Renal cortex interstitium (tissue), 3 donors: Measurements from ENCODE around the gene MRLN. TPM values are rescaled to one million over a fixed set of nuclear protein-coding genes. Genes with fewer than 3 reads are reported as not detected.

Source experiments
- polyA plus RNA-seq, 3 donors: library from polyadenylated mRNA; unstranded; fragments of 120-200 nt; gene quantifications; one replicate each; pipeline ENCODE4 v1.2.1, GENCODE V29; 2013; ENCODE audit not compliant: insufficient read length in 3 of 3

The MRLN gene
- polyA plus RNA-seq, 3 donors, result 0.19 to 0.82 TPM; not detected in 1

Other genes with a start within 250 kb of the MRLN start
- gene SLC16A9, start 43.6 kb downstream of the MRLN start, polyA plus RNA-seq, result 10 to 100 TPM; 31.8 to 50.2 (median 43.5) TPM
- gene CCDC6, start 153.1 kb upstream of the MRLN start, polyA plus RNA-seq, result 10 to 100 TPM; 38.4 to 46.2 (median 42.6) TPM